Colonic mucosa (tissue), 4 donors: ENCODE measurements around the gene MYO9B. TPM values are rescaled to one million over a fixed set of nuclear protein-coding genes. Genes with fewer than 3 reads are reported as not detected.
"Not testable (repeated sequence)": the region's sequence is repeated elsewhere in the genome, so short reads cannot be mapped to it uniquely, and the experiment has no call there.

Experiments used
- DNase-seq: peaks from one replicate; pipeline ENCODE4 v3.0.0-alpha.2; 2020
- H3K27ac ChIP-seq: fragments of 200-600 bp; one replicate; pipeline ENCODE4 v1.8.0; 2021
- H3K27me3 ChIP-seq: fragments of 200-600 bp; one replicate; pipeline ENCODE4 v1.8.0; 2021
- H3K36me3 ChIP-seq: fragments of 200-600 bp; one replicate; pipeline ENCODE4 v1.8.0; 2021
- H3K4me1 ChIP-seq: fragments of 200-600 bp; one replicate; pipeline ENCODE4 v1.8.0; 2021; ENCODE audit warnings: mild to moderate bottlenecking
- H3K4me3 ChIP-seq: fragments of 200-600 bp; one replicate; pipeline ENCODE4 v1.8.0; 2021
- H3K9ac ChIP-seq, 2 donors: one replicate each; pipeline ENCODE4 v1.7.0; 2013; ENCODE audit warnings: control low read depth in 2 of 2, low read depth in 2 of 2, low read length in 2 of 2
- H3K9me3 ChIP-seq: fragments of 200-600 bp; one replicate; pipeline ENCODE4 v1.8.0; 2021
- intact Hi-C: fragments of 100-400 bp; cut with DNase I; formaldehyde crosslinking; loops from one replicate; pipeline ENCODE4 v1.14.1; 2022
- total RNA-seq, 2 donors: library from RNA; stranded (reverse); fragmentation: NEBNext Ultra II Directional in 1 of 2; extraction: Animal tissue kit (Norgen Biotek cat#: 25700) in 1 of 2; gene quantifications; one replicate each; pipeline ENCODE4 v1.2.1, GENCODE V29; 2021
- TF ChIP-seq, protein P1 (sequence below): fragments of 200-600 bp; IDR thresholded peaks from one replicate; pipeline ENCODE4 v1.8.0; 2022; ENCODE audit warnings: antibody characterized with exemption, mild to moderate bottlenecking
- donor health status: healthy.
- donor health status: DM: no; HTN: no; CAD: no.
- donor health status: DM: no; HTN: no; CAD: no.

MYO9B gene
- total RNA-seq, 2 donors from 2014 or later: 56.5 to 89.2 TPM

DNA sequence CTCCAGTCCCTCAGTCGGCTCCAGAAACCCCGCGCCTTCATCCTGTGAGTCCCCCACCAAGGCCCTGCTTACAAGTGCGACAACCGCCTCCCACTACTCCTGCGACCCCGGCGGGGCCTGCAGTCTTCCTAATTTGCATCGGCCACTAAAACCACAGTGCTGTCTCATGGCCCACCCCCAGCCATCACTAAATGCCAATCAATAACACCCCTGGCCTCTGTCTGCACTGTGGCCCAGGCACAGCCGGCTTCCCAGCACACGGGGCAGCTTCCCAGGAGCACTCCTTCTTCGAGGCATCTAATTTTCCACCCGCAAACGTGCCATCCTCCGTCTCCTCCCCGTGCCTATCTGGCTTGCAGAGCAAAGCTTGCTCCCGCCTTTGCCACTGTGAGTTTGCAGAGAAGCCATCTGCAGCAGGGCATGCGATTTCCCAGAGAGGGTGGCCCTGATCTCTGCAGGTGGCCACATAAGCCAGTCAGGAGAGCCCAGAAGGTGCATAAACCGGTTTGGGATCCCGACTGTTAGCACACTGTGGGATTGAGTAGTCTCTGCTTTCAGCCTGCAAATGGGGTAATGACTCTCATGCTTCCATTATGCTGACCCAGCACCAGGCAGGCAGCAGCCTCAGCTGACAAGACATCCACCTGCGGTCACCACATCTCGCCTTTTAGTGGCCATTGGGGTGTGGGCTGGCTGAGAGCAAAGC is 105.6 kb downstream of the MYO9B start:
- Histone ChIP-seq H3K4me3 (no peak overlapping the region), H3K27ac (no peak overlapping the region), H3K27me3 (no peaks in the 10 kb centered on the region), H3K9ac (no peak overlapping the region), H3K4me1 (no peaks in the 10 kb centered on the region), H3K9me3 (no peaks in the 10 kb centered on the region), H3K36me3 (peaks cover 4% of the 10 kb centered on the region)
- TF ChIP-seq, protein P1, sequence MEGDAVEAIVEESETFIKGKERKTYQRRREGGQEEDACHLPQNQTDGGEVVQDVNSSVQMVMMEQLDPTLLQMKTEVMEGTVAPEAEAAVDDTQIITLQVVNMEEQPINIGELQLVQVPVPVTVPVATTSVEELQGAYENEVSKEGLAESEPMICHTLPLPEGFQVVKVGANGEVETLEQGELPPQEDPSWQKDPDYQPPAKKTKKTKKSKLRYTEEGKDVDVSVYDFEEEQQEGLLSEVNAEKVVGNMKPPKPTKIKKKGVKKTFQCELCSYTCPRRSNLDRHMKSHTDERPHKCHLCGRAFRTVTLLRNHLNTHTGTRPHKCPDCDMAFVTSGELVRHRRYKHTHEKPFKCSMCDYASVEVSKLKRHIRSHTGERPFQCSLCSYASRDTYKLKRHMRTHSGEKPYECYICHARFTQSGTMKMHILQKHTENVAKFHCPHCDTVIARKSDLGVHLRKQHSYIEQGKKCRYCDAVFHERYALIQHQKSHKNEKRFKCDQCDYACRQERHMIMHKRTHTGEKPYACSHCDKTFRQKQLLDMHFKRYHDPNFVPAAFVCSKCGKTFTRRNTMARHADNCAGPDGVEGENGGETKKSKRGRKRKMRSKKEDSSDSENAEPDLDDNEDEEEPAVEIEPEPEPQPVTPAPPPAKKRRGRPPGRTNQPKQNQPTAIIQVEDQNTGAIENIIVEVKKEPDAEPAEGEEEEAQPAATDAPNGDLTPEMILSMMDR: no peak
- intact Hi-C loops: no loop called here
- no peak for DNase-seq

DNA sequence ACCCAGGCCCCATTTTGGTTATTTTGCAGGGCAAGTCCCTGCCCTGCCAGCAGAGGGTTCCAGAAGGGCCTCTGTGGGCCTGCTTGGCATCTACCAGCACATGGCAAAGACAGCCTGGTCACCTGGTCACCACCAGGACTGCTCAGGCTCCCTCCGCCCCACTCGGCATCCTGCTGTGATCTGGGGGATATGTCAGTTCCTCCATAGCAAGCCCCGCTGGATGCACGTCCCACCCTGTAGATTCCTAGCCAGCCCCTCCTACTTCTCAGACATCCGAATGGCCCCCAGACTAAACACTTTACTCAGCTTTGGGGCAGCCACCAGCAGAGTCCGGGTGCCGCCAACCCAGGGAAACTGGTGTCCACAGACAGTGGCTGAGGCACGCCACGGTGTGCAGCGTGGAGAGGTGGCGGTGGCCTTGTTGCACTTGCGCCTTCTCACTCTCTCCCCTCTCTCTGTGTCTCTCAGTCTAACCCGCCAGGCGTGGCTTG is 107.7 kb downstream of the MYO9B start:
- no peak overlapping the region for H3K4me3 ChIP-seq
- H3K27me3 ChIP-seq: no peaks in the 10 kb centered on the region
- peaks cover 6% of the 10 kb centered on the region for H3K36me3 ChIP-seq
- H3K27ac ChIP-seq: no peak overlapping the region
- DNase-seq: no peak
- TF ChIP-seq, protein P1: no peak
- H3K4me1 ChIP-seq: no peaks in the 10 kb centered on the region
- intact Hi-C loops: no loop called here
- H3K9ac ChIP-seq: no peak overlapping the region
- H3K9me3 ChIP-seq: no peaks in the 10 kb centered on the region

DNA sequence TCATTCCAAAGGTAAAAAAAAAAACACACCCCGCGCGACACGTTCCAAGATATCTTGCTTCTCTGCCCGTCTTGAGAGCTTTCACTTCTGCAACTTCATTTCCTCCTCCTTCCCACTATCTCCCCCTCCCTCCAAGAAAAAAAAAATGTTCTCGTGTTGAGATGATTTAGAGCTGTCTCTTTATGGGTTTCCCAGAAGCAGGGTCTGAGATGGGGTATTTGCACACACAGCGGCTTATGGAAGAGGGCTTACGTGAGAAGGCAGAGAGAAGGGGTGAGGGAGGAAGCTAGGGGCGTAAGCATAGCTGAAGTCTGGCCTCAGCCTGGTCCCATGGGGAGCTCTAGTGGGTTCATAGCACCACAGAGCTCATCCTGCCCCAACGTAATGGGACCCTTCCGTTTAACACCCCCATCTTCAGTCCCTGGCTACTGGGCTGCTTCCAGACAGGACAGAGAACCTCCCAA is 108.3 kb downstream of the MYO9B start:
- intact Hi-C loops: no loop called here
- H3K9me3 ChIP-seq: no peaks in the 10 kb centered on the region
- TF ChIP-seq, protein P1: no peak
- no peaks in the 10 kb centered on the region for H3K4me1 ChIP-seq
- no peak overlapping the region for H3K4me3 ChIP-seq
- H3K36me3 ChIP-seq: peaks cover 6% of the 10 kb centered on the region
- H3K27me3 ChIP-seq: no peaks in the 10 kb centered on the region
- no peak for DNase-seq
- H3K9ac ChIP-seq: no peak overlapping the region
- peak overlapping the region; percentile 21 for H3K27ac ChIP-seq

DNA sequence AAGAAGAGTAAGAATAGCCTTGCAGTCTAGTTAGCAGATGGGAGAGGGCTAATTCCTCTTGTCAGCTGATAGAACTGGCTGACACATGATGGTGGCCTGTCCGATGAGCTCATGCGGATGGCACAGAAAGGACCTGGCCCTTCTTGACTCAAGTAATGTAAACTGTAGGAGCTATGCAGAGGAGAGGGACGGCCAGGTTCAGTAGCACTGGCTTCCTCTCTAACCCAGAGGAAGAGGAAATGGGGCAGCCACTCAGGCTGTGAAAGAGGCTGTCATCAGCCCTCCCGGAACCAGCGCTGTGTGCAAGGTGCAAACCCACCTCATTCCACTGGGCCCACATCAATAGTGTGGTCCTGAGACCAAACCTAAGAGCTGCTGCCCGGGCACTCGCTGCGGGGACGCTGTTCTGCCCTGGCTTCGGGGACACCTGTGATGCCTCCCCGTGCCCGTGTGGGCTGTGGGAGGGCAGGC is 108.8 kb downstream of the MYO9B start:
- Histone ChIP-seq H3K4me3 (no peak overlapping the region), H3K9me3 (no peaks in the 10 kb centered on the region), H3K27me3 (no peaks in the 10 kb centered on the region), H3K27ac (peak overlapping the region; percentile 21), H3K4me1 (no peaks in the 10 kb centered on the region), H3K9ac (no peak overlapping the region), H3K36me3 (peaks cover 6% of the 10 kb centered on the region)
- intact Hi-C loops: no loop called here
- TF ChIP-seq, protein P1: no peak
- DNase-seq: no peak

DNA sequence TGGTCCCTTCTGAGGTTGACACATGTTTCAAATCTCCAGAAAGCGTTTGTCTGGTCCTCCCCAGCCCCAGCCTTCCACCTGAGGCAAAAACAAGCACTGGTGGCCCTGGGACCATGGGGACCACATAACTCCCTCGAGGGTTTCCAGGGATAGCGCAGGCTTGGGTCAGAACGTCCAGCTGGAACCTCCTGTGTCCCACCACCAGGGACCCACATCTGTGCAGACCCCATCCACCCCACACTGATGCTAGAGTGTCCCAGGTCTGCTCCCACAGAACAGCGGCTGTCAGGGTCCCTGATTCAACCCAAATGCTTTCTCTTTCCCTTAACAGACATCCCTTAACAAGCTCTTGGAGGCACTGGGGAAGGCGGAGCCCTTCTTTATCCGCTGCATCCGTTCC is 110.0 kb downstream of the MYO9B start:
- Histone ChIP-seq H3K9ac (no peak overlapping the region), H3K27ac (no peak overlapping the region), H3K36me3 (peaks cover 6% of the 10 kb centered on the region), H3K9me3 (no peaks in the 10 kb centered on the region), H3K4me3 (no peak overlapping the region), H3K4me1 (no peaks in the 10 kb centered on the region), H3K27me3 (no peaks in the 10 kb centered on the region)
- intact Hi-C loops: no loop called here
- no peak for DNase-seq
- TF ChIP-seq, protein P1: no peak

DNA sequence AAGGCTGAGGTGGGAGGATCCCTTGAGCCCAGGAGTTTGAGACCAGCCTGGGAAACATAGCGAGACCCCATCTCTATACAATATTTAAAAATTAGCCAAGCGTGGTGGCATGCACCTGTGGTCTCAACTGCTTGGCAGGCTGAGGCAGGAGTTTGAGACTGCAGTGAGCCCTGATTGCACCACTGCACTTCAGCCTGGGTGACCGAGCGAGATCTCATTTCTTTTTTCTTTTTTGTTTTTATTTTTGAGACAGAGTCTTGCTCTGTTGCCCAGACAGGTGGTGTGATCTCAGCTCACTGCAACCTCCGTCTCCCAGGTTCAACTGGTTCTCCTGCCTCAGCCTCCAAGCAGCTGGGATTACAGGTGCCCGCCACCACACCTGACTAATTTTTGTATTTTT is 116.2 kb downstream of the MYO9B start:
- intact Hi-C loops, H3K27ac ChIP-seq, DNase-seq, H3K4me3 ChIP-seq, H3K27me3 ChIP-seq, H3K9me3 ChIP-seq, H3K4me1 ChIP-seq, H3K9ac ChIP-seq: not testable (repeated sequence)
- peaks cover 20% of the 10 kb centered on the region for H3K36me3 ChIP-seq
